DMS79 treated with DMSO at 0.1 percent for 48 hours (cell line): Measurements from ENCODE around the gene URM1.

Experiments used
- DNase-seq: peaks from one replicate; lab custom pipeline; 2025; lab: John Stamatoyannopoulos, UW

Gene URM1

DNA sequence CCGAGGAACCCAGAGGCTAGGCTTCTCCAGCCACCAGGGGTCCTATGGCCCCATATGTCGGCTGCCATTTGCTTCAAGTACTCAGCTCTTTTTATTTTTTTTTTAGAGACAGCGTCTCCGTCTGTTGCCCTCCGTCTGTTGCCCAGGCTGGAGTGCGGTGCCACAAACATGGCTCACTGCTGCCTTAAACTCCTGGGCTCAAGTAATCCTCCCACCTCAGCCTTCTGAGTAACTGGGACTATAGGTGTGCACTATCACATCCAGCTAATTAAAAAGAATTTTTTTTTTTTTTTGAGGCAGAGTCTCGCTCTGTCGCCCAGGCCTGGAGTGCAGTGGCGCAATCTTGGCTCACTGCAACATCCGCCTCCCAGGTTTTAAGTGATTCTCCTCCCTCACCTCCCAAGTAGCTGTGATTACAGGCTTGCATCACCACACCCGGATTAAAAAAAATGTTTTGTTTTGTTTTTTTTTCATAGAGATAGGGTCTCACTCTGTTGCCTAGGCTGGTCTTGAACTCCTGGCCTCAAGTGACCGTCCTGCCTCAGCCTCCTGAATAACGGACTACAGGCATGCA is 58.4 kb downstream of the URM1 start:
- DNase-seq: no peak

DNA sequence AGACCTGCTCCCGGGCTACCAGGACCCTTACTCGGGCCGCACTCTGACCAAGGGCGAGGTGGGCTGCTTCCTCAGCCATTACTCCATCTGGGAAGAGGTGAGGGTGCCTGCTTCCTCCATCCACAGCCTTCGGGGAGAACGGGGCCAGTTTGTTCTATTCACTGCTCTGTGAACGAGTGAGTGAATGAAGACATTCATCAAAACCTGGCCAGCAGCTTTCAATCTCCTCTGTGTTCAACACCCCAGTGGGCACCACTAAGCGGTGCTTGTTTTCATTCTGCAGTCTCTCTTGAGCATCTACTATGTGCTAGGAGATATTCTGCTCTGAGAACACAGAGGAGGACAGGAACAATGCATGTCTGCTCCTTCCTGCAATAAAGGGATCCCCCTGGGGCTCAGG is 60.0 kb downstream of the URM1 start:
- no peak for DNase-seq

DNA sequence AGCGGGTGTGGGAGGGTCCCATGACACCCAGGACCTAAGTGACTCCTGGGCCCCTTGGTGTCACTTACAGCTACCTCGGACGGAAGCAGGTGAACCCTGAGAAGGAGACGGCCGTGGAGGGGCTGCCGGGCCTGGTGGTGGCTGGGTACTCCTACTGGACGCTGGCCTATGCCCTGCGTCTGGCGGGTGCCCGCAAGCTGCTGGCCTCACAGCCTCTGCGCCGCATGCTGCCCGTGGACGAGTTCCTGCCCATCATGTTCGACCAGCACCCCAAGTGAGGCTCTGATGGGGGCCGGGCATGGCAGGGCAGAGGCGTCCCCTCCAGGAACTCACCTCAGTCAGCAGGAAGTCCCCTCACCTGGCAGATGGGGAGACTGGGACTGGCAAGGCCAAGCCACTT is 63.2 kb downstream of the URM1 start:
- no peak for DNase-seq

DNA sequence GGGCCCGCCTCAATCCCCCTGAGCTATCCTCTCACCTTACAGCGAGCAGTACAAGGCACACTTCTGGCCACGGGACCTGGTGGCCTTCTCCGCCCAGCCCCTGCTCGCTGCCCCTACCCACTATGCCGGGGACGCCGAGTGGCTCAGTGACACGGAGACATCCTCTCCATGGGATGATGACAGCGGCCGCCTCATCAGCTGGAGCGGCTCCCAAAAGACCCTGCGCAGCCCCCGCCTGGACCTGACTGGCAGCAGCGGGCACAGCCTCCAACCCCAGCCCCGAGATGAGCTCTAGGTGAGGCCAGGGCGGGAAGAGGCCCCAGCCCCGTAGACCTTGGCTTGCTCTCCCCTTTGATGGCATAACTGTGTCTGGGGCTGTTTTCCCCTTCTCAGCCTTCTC is 64.4 kb downstream of the URM1 start:
- no peak for DNase-seq

DNA sequence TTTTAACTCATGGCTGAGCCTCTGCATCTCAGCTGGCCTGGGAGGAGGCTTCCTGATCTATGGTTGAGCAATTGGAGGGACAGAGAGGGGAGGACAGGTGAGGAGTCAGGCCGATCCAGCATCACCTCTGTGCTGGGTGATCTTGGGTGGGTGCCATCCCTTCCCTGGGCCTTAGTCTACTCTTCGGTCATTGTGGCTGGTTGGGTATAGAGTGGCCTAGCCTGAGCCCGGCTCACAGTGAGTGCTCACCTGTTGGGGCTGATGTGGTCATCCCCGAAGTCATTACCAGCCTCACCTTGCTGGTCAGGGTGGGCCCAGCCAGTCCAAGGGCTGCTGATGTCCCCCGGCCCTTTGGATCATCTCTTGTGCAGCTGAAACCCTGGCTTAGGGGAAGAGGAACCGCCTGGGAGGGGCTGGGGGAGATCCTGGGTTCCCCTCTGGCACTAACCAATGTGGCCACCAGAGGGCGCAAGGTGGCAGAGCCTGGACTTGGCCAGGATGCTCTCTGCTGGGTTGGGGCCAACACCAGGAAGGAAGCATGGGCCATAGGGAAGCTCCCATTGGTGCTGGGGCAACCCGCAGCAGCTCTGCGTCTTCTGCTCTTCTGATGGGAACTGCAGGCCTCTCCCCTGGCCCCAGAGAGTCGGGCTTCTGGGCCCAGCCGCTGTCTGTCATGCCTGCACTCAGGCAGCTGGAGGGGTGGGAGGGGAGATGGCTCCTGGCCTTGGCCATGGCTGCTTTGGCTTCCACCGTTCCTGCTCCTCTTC is 67.4 kb downstream of the URM1 start:
- peak; percentile 58 for DNase-seq

DNA sequence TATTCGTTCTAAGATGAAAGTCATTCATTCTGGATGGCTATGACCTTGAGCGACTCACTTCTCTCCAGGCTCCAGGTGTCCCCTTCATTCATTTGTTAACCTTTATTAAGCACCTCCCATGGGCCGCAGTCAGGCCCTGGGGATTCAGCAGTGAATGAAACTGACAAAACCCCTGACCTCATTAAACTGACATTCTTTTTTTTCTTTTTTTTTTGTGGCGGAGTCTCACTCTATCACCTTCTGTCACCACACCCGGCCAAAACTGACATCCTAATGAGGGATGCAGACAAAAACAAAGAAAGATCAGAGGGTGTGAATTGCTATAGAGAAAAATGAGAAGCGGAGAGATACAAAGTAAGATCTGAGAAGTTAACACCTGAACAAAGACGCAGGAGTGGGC is 68.1 kb downstream of the URM1 start:
- no peak for DNase-seq
